GM18520 (cell line): Measurements from ENCODE around the gene CSF1.
"Not testable (repeated sequence)": the region's sequence is repeated elsewhere in the genome, so short reads cannot be mapped to it uniquely, and the experiment has no call there.

ENCODE experiments used
- ATAC-seq: cut with Tn5 transposase; IDR thresholded peaks from one replicate; pipeline ENCODE4 v1.9.1; 2021; ENCODE audit not compliant: unreplicated experiment

CSF1 gene

GRCh38 chr1:109917768-109918606 is 7.3 kb downstream of the CSF1 start:
- ATAC-seq: no peak

- ATAC-seq: no peak
Observed at GRCh38 chr1:109918671-109919070, 8.0 kb downstream of the CSF1 start.

GRCh38 chr1:109919303-109919702 is 8.7 kb downstream of the CSF1 start:
- ATAC-seq: no peak

- not testable (repeated sequence) for ATAC-seq
Observed at GRCh38 chr1:109920391-109920790, 9.7 kb downstream of the CSF1 start.

- no peak for ATAC-seq
Observed at GRCh38 chr1:109922326-109922725, 11.7 kb downstream of the CSF1 start.

- no peak for ATAC-seq
Observed at GRCh38 chr1:109923131-109923945, 12.7 kb downstream of the CSF1 start.

- no peak for ATAC-seq
Observed at GRCh38 chr1:109923946-109924275, 13.3 kb downstream of the CSF1 start.

GRCh38 chr1:109924316-109924715 is 13.7 kb downstream of the CSF1 start:
- ATAC-seq: no peak

- ATAC-seq: no peak
Observed at GRCh38 chr1:109925159-109925990, 14.7 kb downstream of the CSF1 start.

GRCh38 chr1:109926662-109927300 is 16.1 kb downstream of the CSF1 start:
- no peak for ATAC-seq

GRCh38 chr1:109927356-109927755 is 16.7 kb downstream of the CSF1 start:
- no peak for ATAC-seq

- no peak for ATAC-seq
Observed at GRCh38 chr1:109927911-109928321, 17.3 kb downstream of the CSF1 start.

GRCh38 chr1:109928591-109929111 is 18.0 kb downstream of the CSF1 start:
- ATAC-seq: no peak

- ATAC-seq: no peak
Observed at GRCh38 chr1:109929170-109929569, 18.5 kb downstream of the CSF1 start.

- no peak for ATAC-seq
Observed at GRCh38 chr1:109929588-109930251, 19.1 kb downstream of the CSF1 start.

GRCh38 chr1:109930252-109930993 is 19.8 kb downstream of the CSF1 start:
- ATAC-seq: no peak

GRCh38 chr1:109931189-109931731 is 20.6 kb downstream of the CSF1 start:
- no peak for ATAC-seq

- ATAC-seq: no peak
Observed at GRCh38 chr1:109931911-109932636, 21.4 kb downstream of the CSF1 start.
